Coronary artery (tissue), 2 donors: ENCODE measurements around the gene KHDC4.

ENCODE experiments used
- DNase-seq: peaks from one replicate; pipeline ENCODE4 v3.0.0-alpha.2; 2017; ENCODE audit warnings: low spot score
- H3K27ac ChIP-seq, 2 donors: fragments of 200-600 bp; sonication (generic); one replicate each; pipeline ENCODE4 v1.5.1; 2016 to 2019
- H3K4me3 ChIP-seq: fragments of 200-600 bp; sonication (generic); 2 replicates; pipeline ENCODE4 v1.5.1; 2016; ENCODE audit warnings: mild to moderate bottlenecking, moderate library complexity
- CTCF ChIP-seq: fragments of 200-600 bp; sonication (generic); IDR thresholded peaks from one replicate; pipeline ENCODE4 v1.5.1; 2019; ENCODE audit warnings: antibody characterized with exemption

The KHDC4 gene

GRCh38 chr1:155947292-155947691 is 13.1 kb upstream of the KHDC4 start:
- no peak for TF ChIP-seq CTCF
- DNase-seq: no peak
- H3K27ac ChIP-seq: no peak overlapping the region
- no peak overlapping the region for H3K4me3 ChIP-seq

GRCh38 chr1:155946633-155947219 is 12.5 kb upstream of the KHDC4 start:
- Histone ChIP-seq H3K27ac (no peak overlapping the region), H3K4me3 (no peak overlapping the region)
- TF ChIP-seq CTCF: no peak
- no peak for DNase-seq

DNA sequence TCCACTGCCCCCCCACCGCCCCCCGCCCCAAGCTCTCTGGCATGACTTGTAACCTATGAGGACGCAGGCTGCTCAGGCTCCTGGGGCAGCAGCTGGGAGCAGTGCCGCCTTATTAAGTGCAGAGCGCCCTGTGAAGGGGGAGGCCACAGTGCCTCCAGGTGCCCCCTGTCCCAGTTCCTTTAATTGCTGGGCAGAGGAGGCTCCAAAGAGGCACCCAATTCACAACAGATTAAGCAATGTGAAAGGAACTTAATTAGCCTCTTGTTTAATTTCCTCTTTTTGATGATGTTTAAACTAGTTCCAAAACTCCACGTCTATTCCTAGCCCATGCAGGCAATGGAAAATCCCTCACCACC is 10.2 kb upstream of the KHDC4 start:
- DNase-seq: no peak
- Histone ChIP-seq H3K4me3 (no peak overlapping the region), H3K27ac (peak overlapping the region in 1 of 2 donors; percentile 60)
- no peak for TF ChIP-seq CTCF

GRCh38 chr1:155942578-155943141 is 8.4 kb upstream of the KHDC4 start:
- no peak for DNase-seq
- TF ChIP-seq CTCF: no peak
- Histone ChIP-seq H3K4me3 (no peak overlapping the region), H3K27ac (peak overlapping the region in 1 of 2 donors; percentile 84)

- peak overlapping the region; percentile 46 to 84 for H3K27ac ChIP-seq
- no peak for TF ChIP-seq CTCF
- peak overlapping the region; percentile 0 for H3K4me3 ChIP-seq
- no peak for DNase-seq
These were observed 7.8 kb upstream of the KHDC4 start for GRCh38 chr1:155941845-155942531.

GRCh38 chr1:155940993-155941844 is 7.0 kb upstream of the KHDC4 start, which contains the start of gene RXFP4:
TSS of gene RXFP4 (plus strand) at chr1:155941638. CDS start at chr1:155941710, 72 bp downstream.
- no peak for TF ChIP-seq CTCF
- Histone ChIP-seq H3K4me3 (peak within 1 kb of the TSS; percentile 0), H3K27ac (peak within 1 kb of the TSS; percentile 46 to 84)
- DNase-seq: no peak
